Heart left ventricle (tissue), 13 donors: ENCODE measurements around the gene EPN2.

Experiments used
- CTCF ChIP-seq, 12 donors: fragments of 200-600 bp; sonication (generic) in 4 of 12; IDR thresholded peaks; one replicate each; pipeline versions ENCODE4 v1.5.0 to v1.8.0; 2018 to 2022; ENCODE audit warnings: antibody characterized with exemption in 12 of 12, mild to moderate bottlenecking in 5 of 12
- POLR2A ChIP-seq, 2 donors: fragments of 450-650 bp; IDR thresholded peaks; one replicate each; pipeline ENCODE4 v1.6.1; 2017; ENCODE audit warnings: antibody characterized with exemption in 2 of 2, mild to moderate bottlenecking in 2 of 2, moderate library complexity in 2 of 2
- donor health status: ischemic (EF 13 %, LVEDD 7.1; RV severe dilation, severe dysfunction).
- donor health status: DM: no; HTN: yes; CAD: no.
- donor health status: DM: no; HTN: no; CAD: no.
- donor health status: ischemic (EF 25% LVEDD 6.9; RV normal size, moderate dysfunction).
- donor health status: ischemic (EF 25% LVEDD 5.7; RV mildly dilated, moderate dysfunction).
- donor health status: ischemic (EF 35%, LVEDD 5.7; RV mildly dilated, moderate dysfunction).
- donor health status: nonischemic (EF 11% LVEDD 7.7; RV severe dilation, severe dysfunction).
- donor health status: DM: yes; HTN: yes; CAD: no.
- donor health status: PGD.
- donor health status: ischemic (EF 29% LVEDD 5.4; RV normal size, mild dysfunction).
- donor health status: nonischemic (EF 23%, LVEDD 6.1; RV moderate dilation, normal function).

GRCh38 chr17:19376811-19377210 lies 139.6 kb downstream of the EPN2 start:
- TF ChIP-seq CTCF (IDR thresholded peaks at IDR 0.05) (no peak), POLR2A (IDR thresholded peaks at IDR 0.05) (no peak)
